Myocyte (in vitro differentiated cells): ENCODE results near the gene FSD1. TPM values are rescaled to one million over a fixed set of nuclear protein-coding genes. Genes with fewer than 3 reads are reported as not detected.
"Not testable (repeated sequence)": the region's sequence is repeated elsewhere in the genome, so short reads cannot be mapped to it uniquely, and the experiment has no call there.

Experiments used
- DNase-seq: peaks from one replicate; pipeline ENCODE4 v3.0.0-alpha.2; 2012; ENCODE audit warnings: low read depth
- polyA plus RNA-seq: library from polyadenylated mRNA; unstranded; fragments of >200 nt; gene quantifications from one replicate; pipeline ENCODE4 v1.2.1, GENCODE V29; 2012; ENCODE audit warnings: missing spikeins
- total RNA-seq: library from RNA; depleted of rRNA; stranded (reverse); fragments of >200 nt; gene quantifications from 2 replicates; pipeline ENCODE4 v1.2.3, GENCODE V29; 2014

Gene FSD1
- total RNA-seq = 2.3 and 2.6 TPM in 2 replicates
- 1.1 TPM for polyA plus RNA-seq

DNA sequence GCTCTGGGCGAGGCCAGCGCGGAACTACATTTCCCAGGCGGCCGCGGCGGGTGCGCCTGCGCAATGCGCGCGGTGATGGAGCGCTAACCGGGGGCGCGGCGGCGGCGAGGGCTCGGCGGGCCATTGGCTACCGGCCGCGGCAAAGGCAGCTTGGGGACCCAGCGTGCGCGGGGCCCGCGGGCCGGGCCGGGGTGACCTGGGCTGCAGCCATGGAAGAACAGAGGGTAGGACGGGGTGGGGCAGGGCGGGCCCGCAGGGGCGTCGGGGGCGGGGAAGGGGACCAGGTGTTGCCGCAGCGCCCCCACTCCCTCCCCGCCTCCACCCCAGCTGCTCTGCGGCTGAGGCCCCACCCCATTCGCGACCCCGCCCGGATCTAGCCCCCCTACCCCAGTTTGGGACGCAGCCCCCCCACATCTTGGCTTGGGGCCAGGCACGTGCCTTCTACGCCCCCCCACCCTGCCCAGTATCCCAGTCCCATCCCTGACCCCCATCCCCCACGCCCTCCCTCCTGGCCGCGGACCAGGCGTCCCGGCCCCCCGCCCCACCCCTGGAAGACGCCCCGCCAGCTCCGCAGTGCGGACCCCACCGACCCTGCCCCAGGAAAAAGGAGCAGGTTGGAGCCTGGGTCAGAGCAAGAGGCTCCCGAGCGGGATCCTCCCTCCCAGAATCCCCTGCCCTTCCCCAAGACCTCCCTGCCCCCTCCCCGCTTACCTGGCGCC lies at the start of gene FSD1:
TSS of gene FSD1 (plus strand) at position 61 of the 719 bp plus-strand sequence. CDS start at position 210, 149 bp downstream.
- peak; percentile 30 for DNase-seq

DNA sequence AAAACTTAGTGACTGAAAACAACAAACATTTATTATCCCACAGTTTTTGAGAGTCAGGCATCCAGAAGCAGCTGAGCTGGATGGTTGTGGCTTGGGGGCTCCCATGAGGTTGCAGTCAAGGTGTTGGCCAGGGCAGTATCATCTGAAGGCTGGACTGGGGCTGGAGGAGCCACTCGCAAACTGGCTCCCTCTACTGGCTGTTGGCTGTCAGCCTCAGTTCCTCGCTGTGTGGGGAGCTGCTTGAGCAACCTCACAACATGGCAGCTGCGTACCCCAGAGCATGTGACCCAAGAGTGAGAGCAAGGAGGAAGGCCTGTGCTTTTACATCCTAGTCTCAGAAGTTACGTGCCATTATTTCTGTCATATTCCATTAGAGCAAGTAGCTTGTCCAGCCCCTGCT lies 47.8 kb upstream of the FSD1 start:
- DNase-seq = no peak

DNA sequence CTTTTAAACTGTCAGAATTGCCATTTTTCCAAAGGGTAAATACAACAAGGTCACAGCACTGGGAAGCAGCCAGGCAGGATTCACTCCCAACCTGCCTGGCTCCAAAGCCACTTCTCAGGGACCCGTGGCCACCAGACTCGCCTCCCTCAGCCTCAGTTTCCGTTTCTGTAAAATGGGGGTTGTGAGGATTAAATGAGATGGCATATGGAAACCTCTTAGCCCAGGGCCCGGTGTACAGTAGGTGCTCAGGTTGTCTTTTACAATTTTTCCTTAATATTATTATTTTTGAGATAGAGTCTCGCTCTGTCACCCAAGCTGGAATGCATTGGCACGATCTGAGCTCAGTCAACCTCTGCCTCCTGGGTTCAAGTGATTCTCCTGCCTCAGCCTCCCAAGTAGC lies 47.4 kb upstream of the FSD1 start:
- no peak for DNase-seq

DNA sequence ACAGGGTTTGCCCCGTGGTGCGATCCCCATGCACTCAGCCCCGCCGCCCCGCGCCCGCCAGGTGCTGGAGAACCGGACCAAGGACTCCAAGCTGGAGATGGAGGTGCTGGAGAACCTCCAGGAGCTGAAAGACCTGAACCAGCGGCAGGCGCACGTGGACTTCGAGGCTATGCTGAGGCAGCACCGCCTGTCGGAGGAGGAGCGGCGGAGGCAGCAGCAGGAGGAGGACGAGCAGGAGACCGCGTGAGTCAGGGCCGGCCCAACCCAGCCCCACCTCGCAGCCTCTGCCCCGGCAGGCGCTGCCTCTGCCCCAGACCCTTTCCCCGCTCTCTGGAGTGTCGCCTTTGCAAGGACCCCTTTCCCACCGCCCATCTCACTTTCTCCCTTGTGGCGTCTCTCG lies 46.2 kb upstream of the FSD1 start:
- no peak for DNase-seq

DNA sequence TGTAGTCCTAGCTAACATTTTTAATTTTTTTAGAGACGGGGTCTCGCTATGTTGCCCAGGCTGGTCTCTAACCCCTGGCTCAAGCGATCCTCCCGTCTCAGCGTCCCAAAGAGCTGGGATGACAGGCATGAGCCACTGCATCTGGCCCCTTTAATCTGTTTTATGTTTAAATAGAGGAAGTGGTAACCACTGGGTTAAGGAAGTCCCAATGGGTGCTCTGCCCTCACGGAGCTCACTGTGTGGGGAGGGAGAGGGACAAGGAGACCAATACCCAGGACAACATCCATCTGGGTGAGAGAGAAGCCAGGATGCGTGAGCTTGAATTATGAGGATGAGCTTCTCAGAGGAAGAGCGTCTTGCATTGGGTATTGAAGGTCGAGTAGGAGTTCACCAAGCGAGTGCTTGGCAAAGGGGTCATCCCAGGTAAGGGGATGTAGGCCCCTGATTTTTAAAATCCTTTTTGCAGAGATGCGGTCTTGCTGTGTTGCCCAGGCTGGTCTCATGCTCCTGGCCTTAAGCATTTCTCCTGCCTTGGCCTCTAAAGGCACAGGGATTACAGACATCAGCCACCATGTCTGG lies 43.7 kb upstream of the FSD1 start:
- no peak for DNase-seq

DNA sequence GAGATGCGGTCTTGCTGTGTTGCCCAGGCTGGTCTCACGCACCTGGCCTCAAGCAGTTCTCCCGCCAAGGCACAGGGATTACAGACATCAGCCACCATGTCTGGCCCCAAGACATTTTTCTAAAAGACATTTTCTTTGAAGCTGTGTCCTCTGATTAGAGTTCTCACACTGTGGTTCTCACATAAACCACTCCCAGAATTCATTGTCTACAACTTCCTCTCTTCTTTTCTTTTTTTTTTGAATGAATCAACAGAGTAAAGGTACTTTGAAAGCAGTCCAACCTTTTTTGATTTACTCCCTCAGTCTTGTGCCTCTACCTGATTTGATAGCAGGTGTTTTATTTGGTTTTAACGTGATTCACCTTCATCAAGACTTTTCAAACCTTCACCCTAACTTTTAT lies 39.6 kb upstream of the FSD1 start:
- DNase-seq = no peak

DNA sequence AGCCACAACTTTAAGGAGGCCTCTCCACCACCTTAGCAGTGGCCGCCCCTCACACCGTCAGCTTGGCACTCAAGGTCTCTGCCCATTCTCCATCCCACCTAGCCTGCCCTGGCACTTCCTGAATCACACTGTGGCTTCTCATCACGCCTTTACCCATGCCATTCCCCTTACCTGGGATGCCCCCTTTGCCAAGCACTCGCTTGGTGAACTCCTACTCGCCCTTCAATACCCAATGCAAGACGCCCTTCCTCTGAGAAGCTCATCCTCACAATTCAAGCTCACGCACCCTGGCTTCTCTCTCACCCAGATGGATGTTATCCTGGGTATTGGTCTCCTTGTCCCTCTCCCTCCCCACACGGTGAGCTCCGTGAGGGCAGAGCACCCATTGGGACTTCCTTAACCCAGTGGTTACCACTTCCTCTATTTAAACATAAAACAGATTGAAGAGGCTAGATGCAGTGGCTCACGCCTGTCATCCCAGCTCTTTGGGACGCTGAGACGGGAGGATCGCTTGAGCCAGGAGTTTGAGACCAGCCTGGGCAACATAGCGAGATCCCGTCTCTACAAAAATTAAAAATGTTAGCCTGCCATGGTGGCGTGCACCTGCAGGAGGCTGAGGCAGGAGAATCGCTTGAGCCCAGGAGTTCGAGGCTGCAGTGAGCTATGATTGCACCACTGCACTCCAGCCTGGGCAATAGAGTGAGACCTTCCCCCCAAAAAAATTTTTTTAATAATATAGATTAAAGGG lies 38.0 kb upstream of the FSD1 start:
- DNase-seq = no peak

DNA sequence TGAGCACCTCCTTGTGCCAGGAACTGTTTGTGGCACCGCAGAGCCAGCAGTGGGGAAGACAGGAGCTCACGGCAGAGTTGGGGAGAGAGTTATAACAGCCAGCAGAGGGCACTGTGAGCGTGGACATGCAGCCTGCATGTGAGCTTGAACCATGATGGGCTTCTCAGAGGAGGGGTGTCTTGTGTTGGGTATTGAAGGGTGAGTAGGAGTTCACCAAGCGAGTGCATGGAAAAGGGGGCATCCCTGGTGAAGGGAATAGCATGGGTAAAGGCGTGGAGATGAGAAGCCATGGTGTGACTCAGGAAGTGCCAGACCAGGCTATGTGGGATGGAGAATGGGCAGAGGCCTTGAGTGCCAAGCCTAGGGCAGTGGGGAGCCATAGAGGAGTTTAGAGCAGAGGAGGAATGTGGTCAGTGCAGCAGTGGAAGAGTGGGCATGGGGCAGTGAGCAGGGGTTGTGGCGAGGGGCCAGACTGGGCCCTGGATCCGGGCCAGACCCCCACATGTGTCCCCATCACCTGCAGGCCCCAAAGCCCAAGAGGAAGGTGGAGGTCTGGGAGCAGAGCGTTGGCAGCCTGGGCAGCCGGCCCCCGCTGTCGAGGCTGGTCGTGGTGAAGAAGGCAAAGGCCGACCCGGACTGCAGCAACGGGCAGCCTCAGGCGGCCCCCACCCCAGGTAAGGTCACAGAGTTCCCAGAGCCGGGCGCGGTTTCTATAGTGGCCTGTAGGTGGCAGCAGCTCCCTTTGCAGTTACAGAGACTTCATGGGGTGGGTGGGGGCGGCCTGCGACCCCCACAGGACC lies 37.1 kb upstream of the FSD1 start:
- DNase-seq = peak; percentile 69

DNA sequence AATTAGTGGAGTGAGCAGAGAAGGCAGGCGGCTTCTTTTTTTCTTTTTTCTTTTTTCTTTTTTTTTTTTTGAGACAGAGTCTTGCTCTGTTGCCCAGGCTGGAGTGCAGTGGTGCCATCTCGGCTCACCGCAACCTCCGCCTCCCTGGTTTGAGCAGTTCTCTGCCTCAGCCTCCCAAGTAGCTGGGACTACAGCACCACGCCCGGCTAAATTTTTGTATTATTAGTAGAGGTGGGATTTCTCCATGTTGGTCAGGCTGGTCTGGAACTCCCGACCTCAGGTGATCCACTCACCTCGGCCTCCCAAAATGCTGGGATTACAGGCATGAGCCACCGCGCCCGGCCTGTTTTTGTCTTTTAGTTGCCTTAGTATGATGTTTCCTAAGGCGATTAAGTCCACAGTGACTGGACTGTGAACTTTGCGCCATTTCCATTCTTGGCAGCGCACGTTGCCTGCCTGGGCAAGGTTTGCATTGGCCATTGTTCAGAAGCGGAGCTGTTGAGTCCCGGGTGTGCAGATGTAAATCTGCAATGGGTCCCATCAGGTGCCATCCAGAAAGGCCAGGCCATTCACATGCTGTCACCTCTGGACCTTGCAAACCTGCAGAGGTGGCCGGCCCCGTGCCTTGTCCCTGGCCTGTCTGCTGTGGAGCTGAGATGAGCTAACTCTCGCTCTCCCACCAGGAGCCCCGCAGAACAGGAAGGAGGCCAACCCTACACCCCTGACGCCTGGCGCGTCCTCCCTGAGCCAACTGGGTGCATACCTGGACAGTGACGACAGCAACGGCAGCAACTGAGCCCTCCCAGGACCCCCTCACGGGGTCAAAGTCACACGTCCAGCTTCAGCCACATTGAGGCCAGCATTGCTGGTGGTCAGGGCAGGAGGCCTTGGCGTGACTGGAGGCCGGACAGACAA lies 36.2 kb upstream of the FSD1 start:
- no peak for DNase-seq

DNA sequence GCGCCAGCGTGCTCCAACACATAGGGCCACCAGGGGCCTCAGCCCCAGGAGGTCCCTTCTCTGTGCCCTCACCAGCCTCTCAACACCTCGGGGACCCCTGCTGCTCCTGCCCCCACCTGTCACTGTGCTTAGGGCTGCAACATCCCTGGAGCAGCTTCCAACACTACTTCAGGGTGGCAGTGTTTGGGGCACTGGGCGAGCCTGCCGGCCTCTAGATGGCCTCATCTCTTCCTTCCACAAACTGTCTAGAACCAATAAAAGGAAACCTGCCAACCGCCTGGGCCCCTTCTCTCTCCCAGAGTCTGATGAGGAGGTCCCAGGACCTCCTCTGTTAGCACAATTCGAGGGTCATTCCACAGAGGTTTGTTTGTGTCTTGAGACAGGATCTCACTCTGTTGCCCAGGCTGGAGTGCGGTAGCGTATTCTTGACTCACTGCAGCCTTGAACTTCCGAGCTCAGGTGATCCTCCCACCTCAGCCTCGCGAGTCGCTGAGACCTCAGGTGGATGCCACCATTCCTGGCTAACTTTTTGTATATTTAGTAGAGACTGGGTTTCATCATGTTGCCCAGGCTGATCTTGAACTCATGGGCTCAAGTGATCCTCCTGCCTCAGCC lies 35.5 kb upstream of the FSD1 start:
- no peak for DNase-seq

DNA sequence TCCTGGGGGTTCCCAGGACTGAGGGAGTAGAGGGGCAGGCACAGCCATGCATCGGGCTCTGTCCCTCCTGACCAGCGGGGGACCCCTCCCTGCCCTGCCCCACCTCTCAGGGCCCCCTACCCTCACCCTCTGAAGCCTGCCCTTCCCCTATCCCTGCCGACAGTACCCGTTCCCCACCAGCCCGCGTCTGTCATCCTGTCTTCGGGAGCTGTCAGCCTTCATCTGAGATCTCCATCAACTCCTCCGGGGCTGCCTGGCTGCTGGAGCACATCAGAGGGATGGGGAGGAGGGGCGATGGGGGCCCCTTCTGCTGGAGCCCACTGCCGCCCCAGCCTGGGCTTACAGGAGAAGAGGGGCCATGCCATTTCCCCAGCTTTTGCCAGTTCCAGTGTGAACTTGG lies 31.5 kb upstream of the FSD1 start:
- DNase-seq = no peak

DNA sequence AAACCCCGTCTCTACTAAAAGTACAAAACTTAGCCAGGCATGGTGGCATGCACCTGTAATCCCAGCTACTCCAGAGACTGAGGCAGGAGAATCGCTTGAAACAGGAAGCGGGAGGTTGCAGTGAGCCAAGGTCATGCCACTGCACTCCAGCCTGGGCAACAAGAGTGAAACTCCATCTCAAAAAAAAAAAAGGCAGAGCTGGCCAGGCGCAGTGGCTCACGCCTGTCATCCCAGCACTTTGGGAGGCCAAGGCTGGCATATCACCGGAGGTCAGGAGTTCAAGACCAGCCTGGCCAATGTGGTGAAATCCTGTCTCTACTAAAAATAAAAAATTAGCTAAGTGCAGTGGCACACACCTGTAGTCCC lies 30.1 kb upstream of the FSD1 start:
- not testable (repeated sequence) for DNase-seq

DNA sequence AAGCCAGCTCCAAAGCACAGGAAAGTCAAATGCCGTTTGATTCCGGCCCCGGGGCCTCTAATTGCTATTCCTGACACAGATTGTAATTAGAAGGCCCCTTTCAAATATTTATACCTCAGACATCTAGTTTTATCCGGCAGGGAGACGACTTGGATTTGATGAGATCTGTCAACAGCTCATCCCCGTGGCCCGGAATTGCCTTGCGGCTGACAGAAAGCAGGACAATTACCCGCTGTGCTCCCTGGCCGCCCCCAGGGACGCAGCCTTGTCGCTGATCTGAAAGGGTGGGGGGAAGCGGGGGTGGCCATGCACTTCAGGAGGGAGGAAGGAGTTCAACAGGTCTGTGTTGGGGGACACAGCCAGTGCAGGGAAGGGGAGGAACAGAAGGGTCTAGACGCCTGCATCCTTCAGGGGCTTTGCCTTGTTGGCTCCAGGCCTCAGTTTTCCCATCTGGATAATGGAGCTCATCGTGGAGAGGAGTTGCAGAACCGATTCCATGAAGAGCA lies 27.2 kb upstream of the FSD1 start:
- DNase-seq = no peak

DNA sequence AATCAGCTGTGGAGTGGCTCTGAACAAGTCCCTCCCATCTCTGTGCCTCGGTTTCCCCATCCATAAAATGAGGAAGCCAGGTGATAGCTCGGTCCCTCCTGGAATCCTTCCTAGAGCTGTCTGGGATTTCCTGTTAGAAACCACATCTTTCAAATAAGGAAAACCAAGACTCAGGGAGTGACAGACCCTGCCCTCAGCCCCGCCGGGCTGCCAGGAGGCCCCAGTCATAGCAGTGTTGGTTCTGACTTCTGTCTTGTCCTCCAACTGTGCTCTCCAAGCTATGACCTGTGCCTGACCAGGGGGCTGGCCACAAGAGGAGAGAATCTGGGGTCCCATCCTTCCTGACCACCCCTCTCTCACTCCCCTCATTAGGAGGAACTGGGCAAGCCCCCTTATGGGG lies 26.4 kb upstream of the FSD1 start:
- peak; percentile 87 for DNase-seq

DNA sequence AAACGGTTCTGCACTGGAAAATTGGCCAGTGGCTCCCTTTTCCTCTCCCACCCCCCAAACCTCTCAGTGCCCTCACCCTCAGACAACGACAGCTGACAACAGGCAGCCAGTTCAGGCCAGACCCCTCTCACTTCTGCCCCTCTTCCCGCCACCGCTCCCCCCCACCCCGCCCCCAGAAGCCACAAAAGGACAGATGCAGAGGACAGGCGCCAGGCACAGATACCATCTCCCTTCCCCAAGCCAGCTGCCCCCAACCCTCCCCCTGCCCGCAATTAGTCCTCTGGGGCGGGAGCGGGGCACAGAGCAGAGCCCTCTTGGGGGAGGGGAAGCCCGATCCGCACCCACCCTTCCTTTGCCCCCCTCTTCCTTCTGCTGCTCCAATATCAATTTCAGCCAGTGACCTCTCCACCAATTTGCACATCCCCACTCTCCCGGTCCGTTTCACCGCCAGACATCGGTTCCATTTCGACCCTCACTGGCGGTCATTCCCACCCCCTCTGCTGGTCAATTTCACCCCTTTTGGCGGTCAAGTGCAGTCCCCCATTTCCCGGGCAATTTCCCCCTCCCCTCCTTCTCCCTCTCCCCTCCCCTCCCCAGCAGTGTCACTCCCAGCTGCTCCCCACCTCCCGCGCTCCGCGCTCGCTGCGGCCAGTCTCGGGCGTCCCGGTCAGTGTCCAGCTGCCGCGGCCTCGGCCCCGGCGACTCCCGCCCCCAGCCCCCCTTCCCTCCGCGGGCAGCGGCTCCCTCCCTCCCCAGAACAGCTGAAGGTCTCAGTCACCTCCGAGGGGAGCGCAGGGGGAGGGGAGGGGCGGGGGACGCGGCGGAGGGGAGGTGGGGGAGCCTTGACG lies 25.8 kb upstream of the FSD1 start, which contains the start of gene SHD:
TSS of gene SHD (plus strand) at position 848 of the 848 bp plus-strand sequence. CDS start 798 bp downstream, outside the sequence.
- DNase-seq = peak; percentile 97

DNA sequence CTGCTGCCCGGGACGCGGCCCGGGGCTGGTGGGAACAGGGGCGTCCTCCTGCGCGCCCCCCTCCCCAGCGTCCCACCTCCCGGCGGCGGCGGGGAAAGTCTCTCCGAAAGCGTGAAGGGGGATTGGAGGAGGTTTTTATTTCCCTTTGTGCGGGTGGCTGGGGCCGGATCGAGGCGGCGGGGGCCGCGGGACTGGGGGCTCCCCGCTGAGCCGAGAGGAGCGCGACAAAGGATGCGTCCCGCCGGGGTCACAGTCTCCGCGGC lies 25.2 kb upstream of the FSD1 start:
- no peak for DNase-seq

DNA sequence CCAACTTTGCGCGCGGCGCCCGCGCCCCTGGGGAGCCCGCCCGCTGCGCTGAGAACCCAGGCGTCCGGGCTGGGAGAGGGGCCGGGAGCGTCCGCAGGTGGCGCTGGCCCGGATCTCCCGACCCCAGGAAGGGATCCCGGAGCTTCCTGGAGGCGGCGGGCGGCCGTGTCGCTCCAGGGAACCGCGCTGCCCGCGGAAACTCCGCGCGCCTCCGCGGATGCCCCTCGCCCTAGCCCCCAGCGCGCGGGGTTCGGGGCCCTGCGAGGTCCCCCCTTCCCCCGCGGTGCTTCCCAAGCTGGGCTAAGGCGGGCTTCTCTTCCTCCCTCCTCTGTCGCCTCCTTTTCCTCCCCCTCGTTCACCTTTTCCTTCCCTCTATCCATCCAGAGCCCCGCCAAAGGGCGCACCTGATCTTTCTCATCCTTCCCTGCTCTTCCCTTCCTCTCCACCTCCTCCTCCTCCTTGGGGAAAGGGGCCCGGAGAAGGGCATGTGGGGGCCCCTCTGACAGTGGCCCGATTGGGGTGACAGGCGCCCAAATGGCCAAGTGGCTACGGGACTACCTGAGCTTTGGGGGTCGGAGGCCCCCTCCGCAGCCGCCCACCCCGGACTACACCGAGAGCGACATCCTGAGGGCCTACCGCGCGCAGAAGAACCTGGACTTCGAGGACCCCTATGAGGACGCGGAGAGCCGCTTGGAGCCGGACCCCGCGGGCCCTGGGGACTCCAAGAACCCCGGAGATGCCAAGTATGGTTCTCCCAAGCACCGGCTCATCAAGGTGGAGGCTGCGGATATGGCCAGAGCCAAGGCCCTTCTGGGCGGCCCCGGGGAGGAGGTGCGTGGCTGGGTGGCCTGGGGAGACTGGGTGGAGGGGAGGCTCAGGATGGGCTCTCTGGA lies 24.6 kb upstream of the FSD1 start:
- no peak for DNase-seq
